Astrocyte (in vitro differentiated cells and primary cell): ENCODE results near the gene SLC38A11. TPM values are rescaled to one million over a fixed set of nuclear protein-coding genes. Genes with fewer than 3 reads are reported as not detected.

Experiments used
- DNase-seq: peaks from one replicate; pipeline ENCODE4 v3.0.0-alpha.2; 2010; ENCODE audit warnings: low read depth
- FAIRE-seq: peaks from 2 replicates; lab custom pipeline; 2011; peaks lifted over from hg19 to GRCh38; lab: Jason Lieb, UNC
- H2AFZ ChIP-seq: 2 replicates; pipeline ENCODE4 v1.6.0; 2012; ENCODE audit warnings: low read depth, low read length, inconsistent platforms
- H3K27ac ChIP-seq: 2 replicates; pipeline ENCODE4 v1.5.1; 2011; ENCODE audit warnings: low read depth, low read length, inconsistent platforms
- H3K27me3 ChIP-seq: 2 replicates; pipeline ENCODE4 v1.6.0; 2011; ENCODE audit warnings: low read length, inconsistent platforms; ENCODE audit not compliant: insufficient read depth
- H3K36me3 ChIP-seq: 2 replicates; pipeline ENCODE4 v1.5.1; 2011; ENCODE audit warnings: low read length, inconsistent platforms; ENCODE audit not compliant: insufficient read depth
- H3K4me1 ChIP-seq: 2 replicates; pipeline ENCODE4 v1.5.1; 2011; ENCODE audit warnings: low read length, inconsistent platforms; ENCODE audit not compliant: insufficient read depth
- H3K4me2 ChIP-seq: 2 replicates; pipeline ENCODE4 v1.6.0; 2012; ENCODE audit warnings: low read length, inconsistent platforms
- H3K4me3 ChIP-seq: 2 replicates; pipeline ENCODE4 v1.5.1; 2011; ENCODE audit warnings: low read depth, mild to moderate bottlenecking, low read length, inconsistent platforms; ENCODE audit not compliant: insufficient read depth
- H3K79me2 ChIP-seq: 2 replicates; pipeline ENCODE4 v1.6.0; 2012; ENCODE audit warnings: mild to moderate bottlenecking, low read length, inconsistent platforms; ENCODE audit not compliant: insufficient read depth
- H3K9ac ChIP-seq: 2 replicates; pipeline ENCODE4 v1.6.0; 2012; ENCODE audit warnings: mild to moderate bottlenecking, low read length, inconsistent platforms
- H3K9me3 ChIP-seq: 2 replicates; pipeline ENCODE4 v1.5.1; 2012; ENCODE audit warnings: low read depth, mild to moderate bottlenecking, low read length, inconsistent platforms; ENCODE audit not compliant: insufficient read depth
- H4K20me1 ChIP-seq: 2 replicates; pipeline ENCODE4 v1.6.0; 2012; ENCODE audit warnings: low read length, inconsistent platforms; ENCODE audit not compliant: insufficient read depth
- H3K27ac Mint-ChIP-seq: one replicate; pipeline ENCODE4 v1.8.0; 2021; ENCODE audit warnings: mild to moderate bottlenecking, mixed read lengths; ENCODE audit not compliant: unreplicated experiment
- H3K27me3 Mint-ChIP-seq: one replicate; pipeline ENCODE4 v1.8.0; 2021; ENCODE audit warnings: low read depth, mixed read lengths; ENCODE audit not compliant: unreplicated experiment
- H3K36me3 Mint-ChIP-seq: one replicate; pipeline ENCODE4 v1.8.0; 2021; ENCODE audit warnings: low read depth, mixed read lengths; ENCODE audit not compliant: unreplicated experiment
- H3K4me1 Mint-ChIP-seq: one replicate; pipeline ENCODE4 v1.8.0; 2021; ENCODE audit warnings: low read depth, mixed read lengths; ENCODE audit not compliant: unreplicated experiment
- H3K4me3 Mint-ChIP-seq: one replicate; pipeline ENCODE4 v1.8.0; 2021; ENCODE audit warnings: mild to moderate bottlenecking, moderate library complexity, mixed read lengths; ENCODE audit not compliant: unreplicated experiment
- H3K9me3 Mint-ChIP-seq: one replicate; pipeline ENCODE4 v1.8.0; 2021; ENCODE audit warnings: mild to moderate bottlenecking, mixed read lengths; ENCODE audit not compliant: unreplicated experiment
- CTCF ChIP-seq: IDR thresholded peaks from 2 replicates; pipeline ENCODE4 v1.5.1; 2011; ENCODE audit warnings: low read depth, mild to moderate bottlenecking, inconsistent platforms, low read length, moderate library complexity; ENCODE audit not compliant: insufficient read depth
- EZH2 ChIP-seq: IDR thresholded peaks from 2 replicates; pipeline ENCODE4 v1.6.1; 2012; ENCODE audit warnings: mild to moderate bottlenecking, low read length, inconsistent platforms; ENCODE audit not compliant: insufficient read depth
- total RNA-seq: library from RNA; stranded (reverse); gene quantifications from 2 replicates; pipeline ENCODE4 v1.2.1, GENCODE V29; 2021

The SLC38A11 gene
- total RNA-seq, 1 donor from 2014 or later: not detected

GRCh38 chr2:164896226-164896625 lies 59.1 kb downstream of the SLC38A11 start:
- Histone ChIP-seq H3K4me3 (no peak overlapping the region), H3K27me3 (no peaks in the 10 kb centered on the region), H3K79me2 (no peaks in the 10 kb centered on the region), H3K9me3 (no peaks in the 10 kb centered on the region), H3K27ac (peak overlapping the region; percentile 71), H3K36me3 (no peaks in the 10 kb centered on the region), H3K4me1 (no peaks in the 10 kb centered on the region), H4K20me1 (no peaks in the 10 kb centered on the region), H2AFZ (no peak overlapping the region), H3K9ac (no peak overlapping the region), H3K4me2 (no peak overlapping the region)
- Mint-ChIP-seq H3K27me3 (no peaks in the 10 kb centered on the region), H3K4me3 (no peak overlapping the region), H3K9me3 (no peaks in the 10 kb centered on the region), H3K36me3 (no peaks in the 10 kb centered on the region), H3K27ac (no peak overlapping the region), H3K4me1 (peaks cover 21% of the 10 kb centered on the region)
- FAIRE-seq (no peak), DNase-seq (no peak)
- TF ChIP-seq EZH2: no peak
- TF ChIP-seq CTCF: no peak

- TF ChIP-seq CTCF: no peak
- Histone ChIP-seq H3K4me2 (no peak overlapping the region), H3K27me3 (no peaks in the 10 kb centered on the region), H3K4me3 (no peak overlapping the region), H3K9me3 (no peaks in the 10 kb centered on the region), H4K20me1 (no peaks in the 10 kb centered on the region), H3K4me1 (no peaks in the 10 kb centered on the region), H3K9ac (no peak overlapping the region), H3K27ac (no peak overlapping the region), H3K79me2 (no peaks in the 10 kb centered on the region), H2AFZ (no peak overlapping the region), H3K36me3 (no peaks in the 10 kb centered on the region)
- FAIRE-seq: no peak
- Mint-ChIP-seq H3K9me3 (no peaks in the 10 kb centered on the region), H3K36me3 (peaks cover 2% of the 10 kb centered on the region), H3K27me3 (no peaks in the 10 kb centered on the region), H3K4me3 (no peak overlapping the region), H3K4me1 (peaks cover 11% of the 10 kb centered on the region), H3K27ac (no peak overlapping the region)
- no peak for DNase-seq
Measured at GRCh38 chr2:164891460-164891859, 63.9 kb downstream of the SLC38A11 start.

GRCh38 chr2:164890544-164890943 lies 64.8 kb downstream of the SLC38A11 start:
- Histone ChIP-seq H3K9ac (no peak overlapping the region), H2AFZ (no peak overlapping the region), H3K4me3 (no peak overlapping the region), H4K20me1 (no peaks in the 10 kb centered on the region), H3K4me2 (no peak overlapping the region), H3K36me3 (no peaks in the 10 kb centered on the region), H3K27ac (no peak overlapping the region), H3K9me3 (no peaks in the 10 kb centered on the region), H3K4me1 (no peaks in the 10 kb centered on the region), H3K27me3 (no peaks in the 10 kb centered on the region), H3K79me2 (no peaks in the 10 kb centered on the region)
- DNase-seq: peak; percentile 64
- Mint-ChIP-seq H3K4me1 (peaks cover 4% of the 10 kb centered on the region), H3K27ac (no peak overlapping the region), H3K27me3 (no peaks in the 10 kb centered on the region), H3K9me3 (no peaks in the 10 kb centered on the region), H3K4me3 (no peak overlapping the region), H3K36me3 (peaks cover 2% of the 10 kb centered on the region)
- TF ChIP-seq CTCF (no peak), EZH2 (no peak)
- FAIRE-seq: no peak
